Kidney epithelial cell (primary cell): ENCODE data around the gene C9orf72. TPM values are rescaled to one million over a fixed set of nuclear protein-coding genes. Genes with fewer than 3 reads are reported as not detected.

Experiments used
- DNase-seq: peaks from one replicate; pipeline ENCODE4 v3.0.0-alpha.2; 2010; ENCODE audit warnings: low read depth
- H3K27me3 ChIP-seq: 2 replicates; pipeline ENCODE4 v1.6.0; 2011; ENCODE audit warnings: low read length; ENCODE audit not compliant: control insufficient read depth, insufficient read depth
- H3K36me3 ChIP-seq: 2 replicates; pipeline ENCODE4 v1.5.1; 2011; ENCODE audit warnings: low read length; ENCODE audit not compliant: control insufficient read depth, insufficient read depth
- H3K4me3 ChIP-seq: 2 replicates; pipeline ENCODE4 v1.5.1; 2011; ENCODE audit warnings: low read depth, mild to moderate bottlenecking, control low read depth, low read length
- CTCF ChIP-seq: IDR thresholded peaks from 2 replicates; pipeline ENCODE4 v1.5.1; 2011; ENCODE audit warnings: mild to moderate bottlenecking, moderate library complexity, low read length, control low read depth, inconsistent platforms; ENCODE audit not compliant: insufficient read depth, poor library complexity, severe bottlenecking
- total RNA-seq: library from RNA; depleted of rRNA; stranded (reverse); fragments of >200 nt; gene quantifications from 2 replicates; pipeline ENCODE4 v1.2.3, GENCODE V29; 2015

C9orf72 gene
- total RNA-seq, 1 donor from 2014 or later: 10.2 TPM

DNA sequence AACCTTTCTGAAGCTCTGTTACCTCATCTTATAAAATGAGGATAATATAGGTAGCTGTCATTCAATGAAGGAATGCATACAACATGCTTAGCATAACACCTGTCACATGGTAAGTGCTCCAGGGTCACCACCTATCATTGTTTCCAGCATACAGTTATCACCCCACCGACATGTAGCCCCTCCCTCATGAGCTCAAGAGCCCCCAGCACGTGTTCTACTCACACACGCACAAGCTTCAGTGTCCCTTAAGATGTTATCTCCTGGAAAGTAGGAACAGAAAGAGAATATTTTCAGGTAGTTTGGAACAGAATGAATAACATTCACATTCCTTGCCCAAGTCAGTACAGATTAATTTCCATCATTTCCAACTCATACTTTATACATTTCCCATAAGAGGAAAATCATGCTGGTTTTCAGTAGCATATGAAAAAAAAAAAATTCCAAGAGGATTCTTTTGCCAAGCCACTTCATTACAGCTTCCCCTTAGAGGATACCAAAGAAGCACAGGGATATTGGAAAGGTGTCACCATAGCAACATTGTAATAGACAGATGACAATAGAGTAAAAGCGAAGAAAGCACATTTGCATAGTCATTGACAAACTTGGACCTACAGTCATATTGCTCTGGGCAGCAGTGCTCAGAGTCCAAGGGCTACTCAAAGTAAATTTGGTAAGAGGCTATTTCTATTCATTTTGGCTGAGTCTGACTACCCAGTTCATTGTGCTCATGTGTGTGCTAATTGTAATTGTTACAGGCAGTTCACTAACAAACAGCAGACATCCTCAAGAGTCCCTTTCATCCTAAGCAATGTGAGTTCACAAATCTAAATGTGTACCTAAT, 42.1 kb downstream of the C9orf72 start:
- DNase-seq: no peak
- H3K27me3 ChIP-seq: no peaks in the 10 kb centered on the region
- TF ChIP-seq CTCF: no peak
- H3K36me3 ChIP-seq: no peaks in the 10 kb centered on the region
- no peak overlapping the region for H3K4me3 ChIP-seq

GRCh38 chr9:27529316-27530278, 43.7 kb downstream of the C9orf72 start, which contains the start of gene MOB3B:
MOB3B (minus strand) TSS chr9:27529814; CDS start chr9:27455550, 74,264 bp downstream.
- DNase-seq: no peak
- Histone ChIP-seq H3K4me3 (peak within 1 kb of the TSS; percentile 67), H3K27me3 (no peaks in the 10 kb centered on the region), H3K36me3 (no peaks in the 10 kb centered on the region)
- peak; percentile 64 for TF ChIP-seq CTCF

DNA sequence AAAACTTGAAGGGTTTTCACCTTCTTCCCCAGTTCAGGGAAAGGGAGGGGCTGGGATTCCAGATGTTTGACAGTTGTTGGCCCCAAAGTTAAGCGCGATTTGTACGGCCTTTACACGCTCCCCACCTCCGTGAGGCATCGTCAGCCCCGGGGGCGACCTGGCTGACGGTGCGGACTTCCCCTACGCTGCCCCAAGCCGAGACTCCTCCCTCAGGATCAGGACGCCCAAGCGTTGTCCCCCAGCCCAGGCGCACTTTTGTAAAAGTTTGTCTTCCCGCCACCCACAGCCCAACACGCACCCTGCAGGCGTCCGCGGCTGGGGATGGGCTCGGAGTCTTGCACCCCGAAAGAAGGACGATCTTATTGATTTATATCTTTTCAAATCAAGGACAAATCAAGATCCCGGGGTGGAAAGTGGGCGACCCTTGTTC, 44.4 kb downstream of the C9orf72 start:
- no peak for DNase-seq
- no peak for TF ChIP-seq CTCF

GRCh38 chr9:27528076-27528885, 45.0 kb downstream of the C9orf72 start:
- Histone ChIP-seq H3K27me3 (no peaks in the 10 kb centered on the region), H3K4me3 (peak overlapping the region; percentile 67), H3K36me3 (no peaks in the 10 kb centered on the region)
- TF ChIP-seq CTCF: no peak
- DNase-seq: no peak

More for the DNA sequence above, 44.4 kb downstream of the C9orf72 start:
- Histone ChIP-seq H3K4me3 (peak overlapping the region; percentile 67), H3K36me3 (no peaks in the 10 kb centered on the region), H3K27me3 (no peaks in the 10 kb centered on the region)

- no peaks in the 10 kb centered on the region for H3K27me3 ChIP-seq
- no peak for TF ChIP-seq CTCF
- no peaks in the 10 kb centered on the region for H3K36me3 ChIP-seq
- no peak for DNase-seq
- peak overlapping the region; percentile 67 for H3K4me3 ChIP-seq
These were observed 45.6 kb downstream of the C9orf72 start for GRCh38 chr9:27527702-27528075.
